Neural progenitor cell (in vitro differentiated cells): ENCODE data around the gene RGS6. TPM values are rescaled to one million over a fixed set of nuclear protein-coding genes. Genes with fewer than 3 reads are reported as not detected.
A peak's percentile ranks its signal among the peaks of the same experiment; 100 is the strongest.

ENCODE experiments used
- DNase-seq: peaks from one replicate; pipeline ENCODE4 v3.0.0-alpha.2; 2016; ENCODE audit warnings: low spot score
- H2AFZ ChIP-seq: fragments of 200-600 bp; sonication (generic); replicated peaks from 2 replicates; pipeline ENCODE4 v1.6.1; 2016; ENCODE audit warnings: antibody characterized with exemption
- H3F3A ChIP-seq: fragments of 200-600 bp; sonication (generic); 2 replicates; pipeline ENCODE4 v1.6.1; 2016; ENCODE audit warnings: antibody characterized with exemption, low read depth
- H3K27ac ChIP-seq: fragments of 200-600 bp; sonication (generic); 2 replicates; pipeline ENCODE4 v1.5.1; 2016; ENCODE audit warnings: mild to moderate bottlenecking
- H3K27me3 ChIP-seq: fragments of 200-600 bp; sonication (generic); 2 replicates; pipeline ENCODE4 v1.6.1; 2016; ENCODE audit warnings: mild to moderate bottlenecking, moderate library complexity
- H3K36me3 ChIP-seq: fragments of 200-600 bp; sonication (generic); 2 replicates; pipeline ENCODE4 v1.5.1; 2016
- H3K4me1 ChIP-seq: fragments of 200-600 bp; sonication (generic); 2 replicates; pipeline ENCODE4 v1.6.1; 2016; ENCODE audit warnings: mixed run types
- H3K4me2 ChIP-seq: fragments of 200-600 bp; sonication (generic); 2 replicates; pipeline ENCODE4 v1.6.1; 2016
- H3K4me3 ChIP-seq: fragments of 200-600 bp; sonication (generic); 2 replicates; pipeline ENCODE4 v1.5.1; 2016
- H3K79me2 ChIP-seq: fragments of 200-600 bp; sonication (generic); 2 replicates; pipeline ENCODE4 v1.6.1; 2016; ENCODE audit warnings: low read depth
- H3K9ac ChIP-seq: fragments of 200-600 bp; sonication (generic); 2 replicates; pipeline ENCODE4 v1.6.1; 2016
- H3K9me3 ChIP-seq: fragments of 200-600 bp; sonication (generic); 2 replicates; pipeline ENCODE4 v1.5.1; 2016; ENCODE audit warnings: low read depth
- H4K20me1 ChIP-seq: fragments of 200-600 bp; sonication (generic); 2 replicates; pipeline ENCODE4 v1.6.1; 2016; ENCODE audit warnings: low read depth
- H3K27ac Mint-ChIP-seq: 3 replicates; pipeline ENCODE4 v1.8.0; 2021; ENCODE audit warnings: mixed read lengths
- H3K27me3 Mint-ChIP-seq: 2 replicates; pipeline ENCODE4 v1.8.0; 2022; ENCODE audit warnings: low read depth, mild to moderate bottlenecking, inconsistent platforms, moderate library complexity, mixed read lengths; ENCODE audit not compliant: insufficient read depth
- H3K36me3 Mint-ChIP-seq: 3 replicates; pipeline ENCODE4 v1.8.0; 2021; ENCODE audit warnings: mixed read lengths
- H3K4me1 Mint-ChIP-seq: 3 replicates; pipeline ENCODE4 v1.8.0; 2021; ENCODE audit warnings: mixed read lengths
- H3K4me3 Mint-ChIP-seq: 3 replicates; pipeline ENCODE4 v1.8.0; 2021; ENCODE audit warnings: mild to moderate bottlenecking, moderate library complexity, mixed read lengths
- H3K9me3 Mint-ChIP-seq: 3 replicates; pipeline ENCODE4 v1.8.0; 2020; ENCODE audit warnings: mixed read lengths
- CTCF ChIP-seq: fragments of 200-600 bp; sonication (generic); IDR thresholded peaks from 2 replicates; pipeline ENCODE4 v1.5.1; 2017; ENCODE audit warnings: antibody characterized with exemption, mild to moderate bottlenecking
- EZH2 ChIP-seq: fragments of 200-600 bp; sonication (generic); IDR thresholded peaks from 2 replicates; pipeline ENCODE4 v1.6.1; 2017; ENCODE audit warnings: antibody characterized with exemption, mild to moderate bottlenecking, moderate library complexity
- EZH2phosphoT487 ChIP-seq: fragments of 200-600 bp; sonication (generic); IDR thresholded peaks from 2 replicates; pipeline ENCODE4 v1.6.1; 2017; ENCODE audit warnings: antibody characterized with exemption
- total RNA-seq: library from RNA; depleted of rRNA; stranded (reverse); fragments of >200 nt; gene quantifications from 2 replicates; pipeline ENCODE4 v1.2.3, GENCODE V29; 2015; ENCODE audit warnings: low replicate concordance

Gene RGS6
- total RNA-seq, 1 donor from 2014 or later = 0.80 TPM

GRCh38 chr14:71970272-71970671, 38.0 kb downstream of the RGS6 start:
- H3K9me3 ChIP-seq = no peaks in the 10 kb centered on the region
- H3K4me1 Mint-ChIP-seq = no peaks in the 10 kb centered on the region
- no peak overlapping the region for H2AFZ ChIP-seq
- H3K4me2 ChIP-seq = no peak overlapping the region
- no peaks in the 10 kb centered on the region for H3K36me3 ChIP-seq
- no peaks in the 10 kb centered on the region for H3K4me1 ChIP-seq
- no peaks in the 10 kb centered on the region for H3K9me3 Mint-ChIP-seq
- H3K9ac ChIP-seq = no peak overlapping the region
- H3K27me3 ChIP-seq = no peaks in the 10 kb centered on the region
- no peak overlapping the region for H3K4me3 Mint-ChIP-seq
- H4K20me1 ChIP-seq = no peaks in the 10 kb centered on the region
- no peaks in the 10 kb centered on the region for H3F3A ChIP-seq
- no peaks in the 10 kb centered on the region for H3K36me3 Mint-ChIP-seq
- no peak overlapping the region for H3K4me3 ChIP-seq
- no peak overlapping the region for H3K27ac ChIP-seq
- H3K27ac Mint-ChIP-seq = no peak overlapping the region
- DNase-seq = no peak
- H3K79me2 ChIP-seq = no peaks in the 10 kb centered on the region
- peaks cover 4% of the 10 kb centered on the region for H3K27me3 Mint-ChIP-seq
- TF ChIP-seq EZH2 (no peak), CTCF (no peak), EZH2phosphoT487 (no peak)

- Histone ChIP-seq H3K9ac (no peak overlapping the region), H3K4me2 (no peak overlapping the region), H3K36me3 (no peaks in the 10 kb centered on the region), H3K9me3 (no peaks in the 10 kb centered on the region), H3K27ac (no peak overlapping the region), H3F3A (peaks cover 3% of the 10 kb centered on the region), H4K20me1 (no peaks in the 10 kb centered on the region), H3K4me1 (peaks cover 4% of the 10 kb centered on the region), H2AFZ (no peak overlapping the region), H3K79me2 (no peaks in the 10 kb centered on the region), H3K27me3 (no peaks in the 10 kb centered on the region), H3K4me3 (no peak overlapping the region)
- Mint-ChIP-seq H3K9me3 (peaks cover 9% of the 10 kb centered on the region), H3K36me3 (no peaks in the 10 kb centered on the region), H3K4me1 (peaks cover 11% of the 10 kb centered on the region), H3K27ac (peak overlapping the region; percentile 55), H3K4me3 (no peak overlapping the region), H3K27me3 (no peaks in the 10 kb centered on the region)
- TF ChIP-seq EZH2phosphoT487 = no peak
- TF ChIP-seq CTCF = no peak
- TF ChIP-seq EZH2 = no peak
- DNase-seq = no peak
Observed at GRCh38 chr14:71985538-71986189, 53.4 kb downstream of the RGS6 start.

- H3K9ac ChIP-seq = no peak overlapping the region
- no peak overlapping the region for H3K4me2 ChIP-seq
- H3K36me3 Mint-ChIP-seq = no peaks in the 10 kb centered on the region
- peaks cover 2% of the 10 kb centered on the region for H3K4me1 Mint-ChIP-seq
- H3F3A ChIP-seq = no peaks in the 10 kb centered on the region
- no peak overlapping the region for H3K27ac ChIP-seq
- no peaks in the 10 kb centered on the region for H3K4me1 ChIP-seq
- no peak overlapping the region for H3K4me3 ChIP-seq
- no peak for DNase-seq
- no peak overlapping the region for H2AFZ ChIP-seq
- no peak overlapping the region for H3K4me3 Mint-ChIP-seq
- H4K20me1 ChIP-seq = no peaks in the 10 kb centered on the region
- no peaks in the 10 kb centered on the region for H3K9me3 ChIP-seq
- no peaks in the 10 kb centered on the region for H3K27me3 Mint-ChIP-seq
- no peak overlapping the region for H3K27ac Mint-ChIP-seq
- H3K79me2 ChIP-seq = no peaks in the 10 kb centered on the region
- no peak for TF ChIP-seq EZH2phosphoT487
- no peak for TF ChIP-seq CTCF
- TF ChIP-seq EZH2 = no peak
- no peaks in the 10 kb centered on the region for H3K27me3 ChIP-seq
- H3K36me3 ChIP-seq = no peaks in the 10 kb centered on the region
- H3K9me3 Mint-ChIP-seq = no peaks in the 10 kb centered on the region
Observed at GRCh38 chr14:71988476-71988875, 56.2 kb downstream of the RGS6 start.
